AML-193 (cell line): Measurements from ENCODE around the gene WFDC5.
A peak's percentile ranks its signal among the peaks of the same experiment; 100 is the strongest.
"Not testable (repeated sequence)": the region's sequence is repeated elsewhere in the genome, so short reads cannot be mapped to it uniquely, and the experiment has no call there.

Experiments
- DNase-seq, 2 experiments: peaks; one replicate each; lab custom pipeline; 2025; lab: John Stamatoyannopoulos, UW

The WFDC5 gene

GRCh38 chr20:45087814-45088213, 27.2 kb downstream of the WFDC5 start:
- no peak for DNase-seq

GRCh38 chr20:45087097-45087790, 27.7 kb downstream of the WFDC5 start:
- peak; percentile 31 to 41 for DNase-seq

GRCh38 chr20:45085867-45086266, 29.1 kb downstream of the WFDC5 start:
- DNase-seq = no peak

GRCh38 chr20:45085289-45085688, 29.7 kb downstream of the WFDC5 start:
- DNase-seq = no peak

DNA sequence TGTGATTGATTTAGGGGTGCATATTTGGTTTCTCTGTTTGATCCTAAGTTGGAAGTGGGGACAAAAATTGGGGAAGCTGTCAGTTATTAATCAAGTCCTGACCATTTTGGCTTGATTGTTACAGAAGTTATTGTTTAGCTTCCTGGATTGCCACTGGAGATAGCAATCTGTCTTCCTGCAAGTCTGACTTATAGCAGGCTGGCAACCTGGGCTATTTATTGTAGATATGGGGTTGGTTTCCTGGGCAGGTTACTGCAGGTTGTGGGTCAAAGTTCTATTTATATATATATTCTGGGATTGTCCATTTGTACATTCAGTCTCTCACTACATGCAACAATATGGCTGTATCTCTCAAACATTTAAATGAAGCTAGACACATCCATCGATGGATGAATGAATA, 31.8 kb downstream of the WFDC5 start:
- no peak for DNase-seq

DNA sequence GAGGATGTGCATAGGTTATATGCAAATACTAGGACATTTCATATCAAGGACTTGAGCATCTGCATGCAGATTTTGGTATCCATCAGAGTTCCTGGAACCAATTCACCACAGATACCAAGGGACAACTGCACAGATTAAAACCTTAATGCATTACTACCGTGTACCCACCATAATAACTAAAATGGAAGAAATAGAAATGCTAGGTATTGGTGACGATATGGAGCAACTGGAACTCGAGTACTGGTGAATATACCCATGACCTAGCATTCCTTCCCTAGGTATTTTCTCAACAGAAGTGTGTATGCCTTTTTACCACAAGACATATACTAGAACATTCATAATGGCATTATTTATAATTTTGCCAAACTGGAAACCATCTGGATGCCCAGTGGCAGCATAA, 32.5 kb downstream of the WFDC5 start:
- DNase-seq = no peak

GRCh38 chr20:45080867-45081624, 33.9 kb downstream of the WFDC5 start:
- peak; percentile 17 to 44 for DNase-seq

DNA sequence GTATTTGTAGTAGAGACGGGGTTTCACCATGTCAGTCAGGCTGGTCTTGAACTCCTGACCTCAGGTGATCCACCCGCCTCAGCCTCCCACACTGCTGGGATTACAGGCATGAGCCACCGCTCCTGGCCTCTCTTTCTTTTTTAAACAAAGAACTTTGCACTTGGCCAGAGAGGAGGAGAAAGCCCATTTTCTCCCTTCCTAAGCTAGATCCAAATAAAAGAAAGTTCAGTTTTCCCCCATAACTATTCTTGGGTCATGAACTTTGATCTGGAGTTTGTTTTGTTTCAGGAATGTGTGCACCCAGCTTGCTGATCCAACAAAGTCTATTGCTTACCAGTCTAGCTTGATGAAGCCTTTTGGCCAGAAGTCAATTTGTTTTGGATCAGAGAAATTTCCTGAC, 37.4 kb downstream of the WFDC5 start:
- DNase-seq = no peak

DNA sequence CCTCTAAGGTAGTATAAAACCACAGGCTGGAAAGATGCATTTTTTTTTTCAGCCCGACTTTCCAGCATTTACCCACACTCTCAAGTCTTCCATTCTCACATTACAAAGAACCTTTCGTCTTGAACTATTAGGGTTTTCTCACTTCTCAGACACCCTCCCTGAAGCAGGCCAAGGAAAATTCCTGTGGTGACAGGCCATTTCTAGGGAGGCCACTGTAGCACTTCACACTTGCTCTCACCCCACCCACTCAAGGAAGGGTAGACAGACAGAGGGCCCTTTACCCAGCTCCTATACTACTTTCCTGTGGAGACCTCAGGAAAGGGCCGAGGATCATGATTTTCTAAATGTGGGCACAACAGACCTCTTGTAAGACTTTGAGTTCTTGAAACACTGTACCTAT, 41.8 kb downstream of the WFDC5 start:
- DNase-seq = no peak

DNA sequence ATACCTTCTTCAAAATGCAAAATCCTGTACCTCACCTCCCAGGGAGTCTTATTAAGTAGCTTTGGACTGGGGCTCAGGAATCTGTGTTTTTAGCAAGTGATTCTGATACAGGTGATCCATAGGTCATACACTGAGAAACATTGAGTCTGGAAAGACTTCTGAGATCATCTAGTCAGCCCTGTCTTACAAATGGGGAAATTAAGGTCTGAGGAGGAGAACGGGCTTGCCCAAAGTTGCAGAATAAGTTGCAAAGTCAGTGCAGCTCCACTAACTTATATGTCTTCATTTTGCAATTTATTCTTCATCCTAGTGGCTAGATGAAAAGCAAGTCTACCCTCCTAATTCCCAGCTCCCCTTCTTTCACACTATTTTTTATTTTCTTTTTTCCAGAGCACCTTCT, 42.9 kb downstream of the WFDC5 start:
- no peak for DNase-seq

GRCh38 chr20:45070932-45071632, 43.9 kb downstream of the WFDC5 start:
- DNase-seq = no peak

GRCh38 chr20:45069261-45069660, 45.7 kb downstream of the WFDC5 start:
- no peak for DNase-seq

- no peak for DNase-seq
Measured at GRCh38 chr20:45067558-45067957, 47.4 kb downstream of the WFDC5 start.

DNA sequence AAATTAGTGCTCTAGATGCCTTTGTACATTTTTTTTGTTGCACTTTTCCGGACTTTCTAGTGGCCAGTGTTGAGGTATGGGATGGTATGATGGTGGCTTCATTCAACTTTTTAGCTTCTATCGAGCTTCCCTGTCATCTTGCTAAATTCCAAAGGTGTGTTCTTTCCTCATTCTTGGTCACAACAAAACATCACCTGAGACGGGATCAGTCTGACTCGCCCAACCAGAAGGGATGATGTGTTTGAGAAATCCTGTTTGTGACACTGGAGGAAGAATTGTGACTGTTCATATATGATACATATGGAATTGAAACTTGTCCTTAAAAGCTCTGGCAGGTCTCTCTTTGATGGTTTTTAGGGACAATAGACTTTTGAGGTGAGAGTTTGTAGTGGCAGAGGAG, 47.9 kb downstream of the WFDC5 start:
- DNase-seq = no peak

DNA sequence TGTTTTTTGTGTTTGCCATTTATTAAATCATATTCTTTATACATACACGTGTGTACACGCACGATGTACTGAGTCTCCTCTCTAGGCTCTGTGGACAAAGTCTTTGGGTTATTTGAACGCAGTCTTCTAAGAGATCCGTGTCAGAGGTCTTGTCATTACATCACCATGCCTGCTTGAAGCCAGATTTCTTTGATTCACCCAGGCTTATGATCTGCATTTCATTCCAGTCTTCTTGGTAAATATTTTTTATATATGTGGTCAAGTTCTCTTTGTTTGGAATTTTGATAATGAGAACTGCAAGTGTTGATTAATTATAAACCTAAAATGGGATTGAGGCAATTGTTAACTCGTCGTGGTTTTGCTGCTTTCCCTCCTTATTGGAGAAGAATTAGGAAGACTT, 48.6 kb downstream of the WFDC5 start:
- DNase-seq = no peak

GRCh38 chr20:45064812-45065211, 50.2 kb downstream of the WFDC5 start:
- DNase-seq = no peak

GRCh38 chr20:45063107-45063506, 51.9 kb downstream of the WFDC5 start:
- not testable (repeated sequence) for DNase-seq

DNA sequence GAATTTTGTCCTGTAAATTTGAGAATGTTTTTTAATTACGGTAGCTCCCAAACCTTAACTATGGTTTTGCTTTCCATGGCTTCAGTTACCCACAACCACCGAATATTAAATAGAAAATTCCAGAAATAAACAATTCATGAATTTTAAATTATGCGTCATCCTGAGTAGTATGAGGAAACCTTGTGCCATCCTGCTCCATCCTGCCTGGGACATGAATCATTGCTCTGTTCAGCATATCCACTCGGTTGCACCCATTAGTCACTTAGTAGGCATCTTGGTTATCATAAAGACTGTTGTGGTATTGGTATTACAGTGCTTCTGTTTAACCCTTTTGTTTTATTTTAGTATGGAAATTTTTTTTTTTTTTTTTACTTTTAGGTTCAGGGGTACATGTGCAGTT, 53.7 kb downstream of the WFDC5 start:
- no peak for DNase-seq

DNA sequence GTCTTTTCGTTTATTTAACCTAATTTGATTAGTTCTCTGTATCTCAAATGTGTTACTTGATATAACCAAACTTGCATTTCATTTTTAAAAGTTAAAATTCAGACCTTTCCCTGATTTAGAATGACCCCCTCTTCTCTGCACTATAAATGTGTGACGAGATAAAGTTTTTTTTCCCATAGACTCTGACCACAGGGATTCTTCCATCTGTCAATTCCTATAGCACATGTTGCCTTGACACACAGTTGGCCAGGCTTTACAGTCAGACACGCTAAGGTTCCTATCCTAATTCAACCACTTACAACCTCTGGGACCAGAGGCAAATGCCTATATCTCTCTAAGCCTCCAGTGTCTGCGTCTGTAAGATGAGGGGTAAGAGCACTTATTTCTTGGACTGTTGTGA, 54.7 kb downstream of the WFDC5 start:
- DNase-seq = no peak
